ENCODE data around the gene BCAS1. TPM values are rescaled to one million over a fixed set of nuclear protein-coding genes. Genes with fewer than 3 reads are reported as not detected.
A peak's percentile ranks its signal among the peaks of the same experiment; 100 is the strongest.

BCAS1 gene
- total RNA-seq, 1 donor from 2014 or later, result 0.81 TPM

DNA sequence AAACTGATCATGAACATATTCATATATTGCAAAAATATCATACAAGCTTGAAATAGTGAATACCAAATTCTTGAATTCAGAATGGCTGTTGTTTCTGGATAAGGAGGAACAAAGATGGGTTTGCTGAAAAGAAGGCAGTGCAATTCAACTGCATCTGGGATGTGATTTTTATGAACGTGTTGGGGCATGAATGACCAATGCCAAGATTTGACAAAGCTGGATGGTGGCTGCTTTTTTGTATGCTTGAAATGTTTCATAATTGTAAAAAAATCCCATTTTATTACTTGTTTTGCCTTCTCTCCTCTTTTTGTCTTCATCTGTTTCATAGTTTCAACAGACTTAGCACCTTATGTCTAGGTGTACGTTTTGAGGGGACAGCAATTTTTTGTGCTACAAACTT, 36.8 kb upstream of the BCAS1 start:
- TF ChIP-seq, protein P1, sequence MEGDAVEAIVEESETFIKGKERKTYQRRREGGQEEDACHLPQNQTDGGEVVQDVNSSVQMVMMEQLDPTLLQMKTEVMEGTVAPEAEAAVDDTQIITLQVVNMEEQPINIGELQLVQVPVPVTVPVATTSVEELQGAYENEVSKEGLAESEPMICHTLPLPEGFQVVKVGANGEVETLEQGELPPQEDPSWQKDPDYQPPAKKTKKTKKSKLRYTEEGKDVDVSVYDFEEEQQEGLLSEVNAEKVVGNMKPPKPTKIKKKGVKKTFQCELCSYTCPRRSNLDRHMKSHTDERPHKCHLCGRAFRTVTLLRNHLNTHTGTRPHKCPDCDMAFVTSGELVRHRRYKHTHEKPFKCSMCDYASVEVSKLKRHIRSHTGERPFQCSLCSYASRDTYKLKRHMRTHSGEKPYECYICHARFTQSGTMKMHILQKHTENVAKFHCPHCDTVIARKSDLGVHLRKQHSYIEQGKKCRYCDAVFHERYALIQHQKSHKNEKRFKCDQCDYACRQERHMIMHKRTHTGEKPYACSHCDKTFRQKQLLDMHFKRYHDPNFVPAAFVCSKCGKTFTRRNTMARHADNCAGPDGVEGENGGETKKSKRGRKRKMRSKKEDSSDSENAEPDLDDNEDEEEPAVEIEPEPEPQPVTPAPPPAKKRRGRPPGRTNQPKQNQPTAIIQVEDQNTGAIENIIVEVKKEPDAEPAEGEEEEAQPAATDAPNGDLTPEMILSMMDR (IDR thresholded peaks at IDR 0.05; ENCODE audit: unreplicated experiment), result no peak
- H3K9me3 Mint-ChIP-seq (ENCODE audit: low read depth), result peaks cover 4% of the 10 kb centered on the region
- no peaks in the 10 kb centered on the region for H3K27me3 Mint-ChIP-seq
- no peaks in the 10 kb centered on the region for H3K36me3 Mint-ChIP-seq (ENCODE audit: insufficient read depth)
- H3K27ac Mint-ChIP-seq, result no peak overlapping the region
- H3K4me3 Mint-ChIP-seq (ENCODE audit: low read depth), result no peak overlapping the region
- H3K4me1 Mint-ChIP-seq (ENCODE audit: low read depth), result peaks cover 6% of the 10 kb centered on the region
- no peak for DNase-seq (ENCODE audit: low spot score, unreplicated experiment)

DNA sequence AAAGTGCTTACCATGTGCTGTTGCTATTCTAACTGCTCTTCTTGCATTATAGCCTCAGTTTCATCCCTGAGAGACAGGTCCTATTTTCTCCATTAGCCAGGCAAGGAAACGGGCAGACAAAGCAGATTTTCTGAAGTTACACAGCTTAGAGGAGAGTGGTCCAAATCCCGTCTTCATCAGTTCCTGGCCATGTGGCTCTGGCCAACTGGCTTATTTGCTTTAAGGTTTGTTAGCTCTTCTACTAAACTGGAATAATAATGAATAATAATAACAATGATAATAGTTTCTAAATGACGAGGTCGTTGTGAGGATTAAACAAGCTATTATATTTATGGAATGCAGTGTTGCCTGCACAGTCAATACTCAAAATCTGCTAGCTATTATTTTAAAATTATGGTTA, 35.8 kb upstream of the BCAS1 start:
- TF ChIP-seq, protein P1 (IDR thresholded peaks at IDR 0.05; ENCODE audit: unreplicated experiment), result no peak
- Mint-ChIP-seq H3K4me3 (ENCODE audit: low read depth) (no peak overlapping the region), H3K9me3 (ENCODE audit: low read depth) (no peaks in the 10 kb centered on the region), H3K4me1 (ENCODE audit: low read depth) (peaks cover 6% of the 10 kb centered on the region), H3K36me3 (ENCODE audit: insufficient read depth) (no peaks in the 10 kb centered on the region), H3K27me3 (no peaks in the 10 kb centered on the region), H3K27ac (no peak overlapping the region)
- no peak for DNase-seq (ENCODE audit: low spot score, unreplicated experiment)

DNA sequence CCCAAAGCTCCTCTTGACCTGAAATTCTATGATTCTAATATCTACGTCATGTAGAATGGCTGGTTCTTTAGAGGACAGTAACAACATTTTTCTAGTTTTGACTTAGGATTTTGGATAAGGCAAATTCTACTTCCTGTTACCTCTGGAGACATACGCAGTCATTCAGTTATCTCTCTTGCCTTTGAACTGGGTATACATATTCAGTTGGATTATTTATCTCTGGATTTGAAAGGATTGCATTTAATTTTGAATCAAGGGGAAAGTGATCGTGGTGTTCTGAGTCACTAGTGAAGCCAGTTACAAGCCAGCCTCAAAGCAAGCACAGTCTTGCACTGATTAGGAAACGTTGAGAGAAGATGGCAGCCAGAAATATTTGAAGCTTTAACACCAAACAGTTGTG, 35.3 kb upstream of the BCAS1 start:
- no peak for DNase-seq (ENCODE audit: low spot score, unreplicated experiment)
- Mint-ChIP-seq H3K27ac (no peak overlapping the region), H3K4me3 (ENCODE audit: low read depth) (no peak overlapping the region), H3K4me1 (ENCODE audit: low read depth) (peaks cover 6% of the 10 kb centered on the region), H3K9me3 (ENCODE audit: low read depth) (no peaks in the 10 kb centered on the region), H3K27me3 (no peaks in the 10 kb centered on the region), H3K36me3 (ENCODE audit: insufficient read depth) (no peaks in the 10 kb centered on the region)
- TF ChIP-seq, protein P1 (IDR thresholded peaks at IDR 0.05; ENCODE audit: unreplicated experiment), result no peak

DNA sequence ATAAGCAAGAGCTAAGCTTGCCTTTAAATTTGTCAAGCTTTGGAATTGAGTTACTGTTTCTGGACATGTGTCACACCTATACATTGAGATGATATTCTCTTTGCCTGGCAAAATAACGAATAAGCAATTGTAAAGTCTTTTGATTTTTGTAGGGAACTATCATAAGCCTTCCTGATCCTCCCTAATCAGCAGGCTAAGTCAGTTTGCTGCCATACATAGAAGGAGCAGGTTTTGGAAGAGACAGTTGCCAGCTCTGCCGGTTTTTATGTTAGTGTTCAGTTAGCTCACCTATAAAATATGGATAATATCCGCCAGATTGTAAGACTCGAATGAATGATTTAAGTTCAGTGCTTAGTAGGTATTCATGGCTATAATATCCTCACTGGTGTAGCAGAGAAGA, 34.4 kb upstream of the BCAS1 start:
- Mint-ChIP-seq H3K9me3 (ENCODE audit: low read depth) (peaks cover 5% of the 10 kb centered on the region), H3K27me3 (no peaks in the 10 kb centered on the region), H3K36me3 (ENCODE audit: insufficient read depth) (no peaks in the 10 kb centered on the region), H3K4me3 (ENCODE audit: low read depth) (no peak overlapping the region), H3K4me1 (ENCODE audit: low read depth) (peaks cover 6% of the 10 kb centered on the region), H3K27ac (no peak overlapping the region)
- TF ChIP-seq, protein P1 (IDR thresholded peaks at IDR 0.05; ENCODE audit: unreplicated experiment), result no peak
- DNase-seq (ENCODE audit: low spot score, unreplicated experiment), result no peak

DNA sequence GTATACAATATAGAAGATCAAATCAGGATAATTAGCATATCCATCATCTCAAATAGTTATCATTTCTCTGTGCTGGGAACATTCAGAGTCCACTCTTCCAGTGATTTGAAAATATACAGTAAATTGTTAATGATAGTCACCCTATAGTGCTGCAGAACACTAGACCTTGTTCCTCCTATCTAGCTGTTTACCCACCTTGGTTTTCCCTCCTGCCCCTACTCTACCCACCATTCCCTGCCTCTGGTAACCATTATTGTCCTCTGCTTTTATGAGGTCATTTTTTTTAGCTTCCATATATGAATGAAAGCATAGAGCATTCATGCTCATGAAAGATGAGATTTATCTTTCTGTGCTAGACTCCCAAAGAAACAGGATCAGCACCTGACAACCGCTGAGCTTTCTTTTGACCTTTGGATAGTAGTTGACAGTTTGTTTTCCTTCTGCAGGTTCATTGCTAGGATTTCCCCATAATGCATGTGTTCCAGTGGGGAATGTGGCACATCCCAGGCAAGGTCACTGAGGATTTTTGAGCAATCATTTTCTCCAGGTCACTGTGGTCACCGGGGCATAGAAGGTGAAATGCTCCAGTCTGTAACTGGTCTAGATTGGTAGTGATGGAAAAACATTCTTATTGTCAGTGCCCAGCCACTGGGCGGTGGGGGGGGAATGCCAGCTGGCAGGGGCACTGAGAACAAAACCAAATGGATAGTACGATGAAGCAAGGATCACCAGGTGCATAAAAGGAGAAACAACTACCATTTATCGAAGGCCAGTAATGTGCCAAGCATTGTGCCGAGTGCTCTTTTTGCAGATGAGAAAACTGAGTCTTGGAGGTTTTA, 33.6 kb upstream of the BCAS1 start:
- Mint-ChIP-seq H3K36me3 (ENCODE audit: insufficient read depth) (no peaks in the 10 kb centered on the region), H3K4me1 (ENCODE audit: low read depth) (peaks cover 6% of the 10 kb centered on the region), H3K27ac (no peak overlapping the region), H3K27me3 (no peaks in the 10 kb centered on the region), H3K9me3 (ENCODE audit: low read depth) (peaks cover 5% of the 10 kb centered on the region), H3K4me3 (ENCODE audit: low read depth) (no peak overlapping the region)
- TF ChIP-seq, protein P1 (IDR thresholded peaks at IDR 0.05; ENCODE audit: unreplicated experiment), result peak; percentile 4
- DNase-seq (ENCODE audit: low spot score, unreplicated experiment), result no peak
